ENCODE measurements around the gene BCL11A.

Gene BCL11A

DNA sequence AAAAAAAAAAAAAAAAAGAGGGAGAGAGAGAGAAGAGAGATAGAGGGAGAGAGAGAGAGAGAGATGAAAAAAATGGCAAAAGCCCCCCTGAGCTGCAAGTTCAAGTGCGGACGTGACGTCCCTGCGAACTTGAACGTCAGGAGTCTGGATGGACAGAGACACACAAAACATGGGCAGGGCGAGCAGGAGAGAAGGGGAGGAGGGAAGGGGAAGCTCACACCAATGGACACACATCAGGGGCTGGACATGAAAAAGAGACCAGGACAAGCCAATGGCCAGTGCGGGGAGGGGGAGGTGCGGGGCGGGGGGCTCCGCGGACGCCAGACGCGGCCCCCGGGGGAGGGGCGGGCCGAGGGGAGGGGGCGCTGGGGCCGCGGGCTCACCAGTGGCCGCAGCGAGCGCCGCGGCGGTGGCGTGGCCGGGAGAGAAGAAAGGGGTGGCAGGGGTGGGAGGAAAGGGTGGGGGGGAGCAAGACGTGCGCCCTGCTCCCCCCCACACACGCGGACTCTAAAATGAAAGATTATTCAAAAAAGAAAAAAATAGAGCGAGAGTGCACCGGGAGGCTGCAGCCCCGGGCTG, at the start of gene BCL11A:
Gene BCL11A (minus strand): TSS at position 160 of the 579 bp plus-strand sequence. CDS start 384 bp downstream, outside the sequence.
- DNase-seq (ENCODE audit: low spot score) = no peak

DNA sequence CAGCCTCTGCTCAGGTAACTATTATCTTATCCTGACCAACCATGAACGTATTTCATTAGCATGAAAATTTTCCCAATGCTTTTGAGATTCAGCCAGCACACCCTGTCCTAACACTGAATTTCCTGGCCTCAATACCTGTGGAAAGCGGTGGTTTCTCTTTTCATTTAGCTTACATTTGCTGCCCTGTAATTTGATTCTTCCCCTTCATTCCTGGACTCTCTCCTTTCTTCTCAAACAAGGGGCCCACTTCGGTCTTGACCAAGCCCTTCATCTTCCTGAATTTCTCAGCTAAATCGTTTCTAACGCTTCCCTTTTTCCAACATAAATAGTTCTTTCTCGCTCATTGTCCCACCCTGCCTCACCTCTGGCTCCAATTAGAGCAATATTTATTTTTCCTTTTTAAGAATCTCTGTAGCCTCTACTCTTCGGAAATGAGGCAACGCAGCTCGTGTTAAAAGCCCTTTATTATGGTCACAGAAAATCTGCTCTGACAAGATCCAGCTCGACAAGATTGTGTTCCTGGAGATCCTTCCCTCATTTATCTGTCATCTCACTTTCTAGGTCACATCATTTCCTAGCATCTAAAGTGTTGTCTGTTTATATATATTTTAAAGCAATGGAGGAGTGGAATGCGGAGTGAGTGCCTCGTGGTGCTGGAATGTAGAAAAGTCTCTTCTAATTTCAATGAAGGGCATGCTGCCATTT, 49.5 kb upstream of the BCL11A start:
- DNase-seq (ENCODE audit: low spot score) = no peak

DNA sequence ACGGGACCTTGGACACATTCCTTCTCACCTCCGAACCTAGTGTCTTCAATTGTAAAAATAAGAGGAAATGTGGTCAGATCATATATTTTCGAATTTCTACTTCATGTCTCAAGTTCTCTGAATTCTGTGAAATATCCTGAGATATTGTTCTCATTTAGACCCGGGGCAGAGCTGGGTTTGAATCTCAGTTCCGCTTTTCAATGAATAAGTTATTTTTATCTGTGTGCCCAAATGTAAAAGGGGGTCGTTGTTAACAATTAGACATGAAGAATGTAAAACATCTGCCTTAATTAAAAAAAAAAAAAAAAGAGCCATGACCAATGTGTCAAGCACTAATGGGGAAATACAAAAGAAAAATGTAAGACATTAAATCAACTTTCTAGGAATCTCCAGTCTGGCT, 48.9 kb upstream of the BCL11A start:
- no peak for DNase-seq (ENCODE audit: low spot score)

DNA sequence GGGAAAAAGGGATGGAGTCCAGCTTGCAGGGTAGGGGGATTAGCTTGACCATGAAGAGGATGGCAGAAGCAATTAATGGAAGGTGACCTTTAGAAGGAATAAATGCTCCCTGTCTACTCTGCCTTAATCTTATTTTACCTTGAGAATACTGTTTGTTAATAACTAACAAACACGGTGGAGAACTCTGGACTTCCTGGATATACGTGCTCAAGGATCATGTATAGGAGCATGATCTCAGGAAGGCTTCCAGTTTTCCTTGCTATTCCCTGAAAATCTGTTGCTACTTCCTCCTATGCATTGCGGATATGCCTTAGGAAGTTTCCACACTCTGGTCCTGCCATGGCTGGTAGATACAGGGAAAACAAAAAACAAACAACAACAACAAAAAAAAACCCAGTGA, 44.8 kb upstream of the BCL11A start:
- DNase-seq (ENCODE audit: low spot score) = no peak

DNA sequence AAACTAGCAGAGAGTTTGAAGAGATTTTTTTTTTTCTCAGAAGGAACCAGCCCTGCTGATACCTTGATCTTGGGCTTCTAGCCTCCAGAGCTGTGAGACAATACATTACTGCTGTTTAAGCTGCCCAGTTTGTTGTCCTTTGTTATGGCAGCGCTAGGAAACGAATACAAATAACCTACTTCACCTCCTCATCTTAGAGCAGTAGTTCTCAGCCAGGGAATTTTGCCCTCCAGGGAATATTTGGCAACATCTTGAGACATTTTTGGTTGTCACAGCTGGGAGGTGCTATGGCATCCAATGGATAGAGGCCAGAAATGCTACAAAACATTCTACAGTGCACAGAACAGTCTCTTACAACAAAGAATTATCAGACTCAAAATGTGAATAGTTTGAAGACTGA, 43.9 kb upstream of the BCL11A start:
- DNase-seq (ENCODE audit: low spot score) = no peak

DNA sequence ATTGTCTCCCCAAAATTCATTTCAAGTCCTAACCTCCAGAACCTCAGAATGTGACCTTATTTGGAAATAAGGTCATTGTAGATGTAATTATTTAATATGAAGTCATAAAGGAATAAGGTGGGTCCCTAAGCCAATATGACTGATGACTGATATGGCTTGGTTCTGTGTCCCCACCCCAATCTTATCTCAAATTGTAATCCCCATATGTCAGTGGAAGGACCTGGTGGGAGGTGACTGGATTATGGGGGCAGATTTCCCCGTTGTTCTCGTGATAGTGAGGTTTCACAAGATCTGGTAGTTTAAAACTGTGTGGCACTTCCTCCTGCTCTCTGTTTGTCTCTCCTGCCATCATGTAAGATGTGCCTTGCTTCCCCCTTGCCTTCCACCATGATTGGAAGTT, 43.0 kb upstream of the BCL11A start:
- no peak for DNase-seq (ENCODE audit: low spot score)

DNA sequence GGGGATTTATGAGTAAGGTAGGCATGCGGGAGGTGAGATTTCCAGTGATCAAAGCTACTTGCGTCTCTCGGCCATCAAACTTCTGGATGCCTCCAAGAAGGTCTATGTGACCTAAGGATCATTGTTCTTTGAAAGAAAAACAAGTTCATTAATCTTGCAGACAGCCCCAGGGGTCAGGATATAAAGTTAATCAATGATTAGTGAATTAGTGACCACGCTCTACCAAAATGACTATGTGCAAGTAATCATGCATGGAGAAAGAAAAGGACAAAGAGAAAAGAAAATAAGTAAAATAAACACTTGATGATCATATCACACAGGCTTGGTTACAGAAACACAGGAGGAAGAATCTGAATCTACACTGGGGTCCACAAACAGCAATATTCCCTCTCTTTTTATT, 42.5 kb upstream of the BCL11A start:
- DNase-seq (ENCODE audit: low spot score) = no peak

DNA sequence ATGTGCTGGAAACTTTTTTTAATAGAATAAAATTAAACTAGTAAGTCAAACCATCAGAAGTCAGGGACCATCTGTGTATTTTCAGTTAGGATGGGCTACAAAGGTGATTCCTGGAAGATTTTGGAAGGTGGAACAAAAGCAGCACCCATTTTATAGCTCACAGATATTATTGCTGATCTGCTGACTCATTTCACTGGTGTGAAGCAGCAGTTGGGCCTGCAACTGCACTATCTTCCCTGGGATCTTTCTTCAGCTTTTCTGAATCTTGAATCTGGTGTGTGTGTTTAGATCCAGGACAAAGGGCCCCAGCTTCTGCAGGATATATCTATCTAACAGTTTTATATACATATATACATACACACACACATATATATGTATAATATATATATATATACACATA, 35.6 kb upstream of the BCL11A start:
- no peak for DNase-seq (ENCODE audit: low spot score)

DNA sequence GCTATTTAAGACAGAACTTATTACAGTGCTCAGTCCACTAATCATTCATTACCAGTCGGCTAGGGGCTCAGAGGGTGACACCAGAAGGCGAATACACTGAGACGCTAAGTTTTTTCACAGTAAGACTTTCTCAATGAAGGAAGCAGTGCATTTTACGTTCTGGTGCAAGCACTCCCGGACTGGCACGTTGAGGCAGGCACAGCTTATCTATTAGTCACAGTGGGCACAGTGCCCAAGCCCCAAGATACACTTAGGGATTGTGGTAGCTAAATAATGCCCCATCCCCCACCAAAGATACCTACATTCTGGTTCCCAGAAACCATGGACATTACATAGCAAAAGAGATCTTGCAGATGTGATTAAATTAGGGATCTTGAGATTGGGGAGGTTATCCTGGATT, 32.6 kb upstream of the BCL11A start:
- DNase-seq (ENCODE audit: low spot score) = no peak

DNA sequence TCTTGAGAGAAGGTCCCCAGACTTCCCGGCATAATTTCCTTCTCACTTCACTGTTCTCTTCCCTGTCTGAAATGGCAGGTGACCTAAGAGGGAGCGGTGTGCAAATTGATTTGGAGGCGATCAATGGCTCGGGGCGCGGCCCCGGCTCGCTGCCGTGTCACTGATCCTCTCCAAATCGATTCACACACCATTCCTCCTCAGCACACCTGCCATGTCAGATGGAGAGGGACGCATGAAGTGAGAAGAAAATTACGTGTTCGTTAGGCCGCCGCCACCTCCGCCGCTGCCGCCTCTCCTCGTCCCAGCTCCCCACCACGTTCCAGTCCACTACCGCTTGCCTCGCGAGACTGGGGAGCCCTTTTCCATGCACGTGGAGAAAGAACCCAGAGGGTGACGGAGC, 31.8 kb upstream of the BCL11A start:
- no peak for DNase-seq (ENCODE audit: low spot score)

DNA sequence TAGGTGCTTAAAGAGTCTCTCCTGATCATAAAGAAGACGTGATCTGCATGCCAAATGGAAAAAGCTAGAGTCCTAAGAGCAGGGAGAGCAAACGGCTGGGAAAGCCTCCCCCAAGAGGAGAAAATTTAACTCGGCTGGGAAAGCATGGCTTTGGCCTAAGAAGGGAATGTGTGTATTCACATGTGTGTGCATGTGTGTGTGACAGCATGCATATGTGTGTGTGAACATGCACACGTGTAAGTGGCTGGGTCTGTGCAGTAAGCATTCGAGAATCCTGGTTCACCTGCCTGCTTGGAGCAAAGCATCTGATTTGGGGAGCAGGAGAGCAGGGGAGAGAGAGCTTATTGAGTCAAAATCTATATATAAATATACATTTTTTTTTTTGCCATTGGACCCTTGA, 30.1 kb upstream of the BCL11A start:
- no peak for DNase-seq (ENCODE audit: low spot score)

DNA sequence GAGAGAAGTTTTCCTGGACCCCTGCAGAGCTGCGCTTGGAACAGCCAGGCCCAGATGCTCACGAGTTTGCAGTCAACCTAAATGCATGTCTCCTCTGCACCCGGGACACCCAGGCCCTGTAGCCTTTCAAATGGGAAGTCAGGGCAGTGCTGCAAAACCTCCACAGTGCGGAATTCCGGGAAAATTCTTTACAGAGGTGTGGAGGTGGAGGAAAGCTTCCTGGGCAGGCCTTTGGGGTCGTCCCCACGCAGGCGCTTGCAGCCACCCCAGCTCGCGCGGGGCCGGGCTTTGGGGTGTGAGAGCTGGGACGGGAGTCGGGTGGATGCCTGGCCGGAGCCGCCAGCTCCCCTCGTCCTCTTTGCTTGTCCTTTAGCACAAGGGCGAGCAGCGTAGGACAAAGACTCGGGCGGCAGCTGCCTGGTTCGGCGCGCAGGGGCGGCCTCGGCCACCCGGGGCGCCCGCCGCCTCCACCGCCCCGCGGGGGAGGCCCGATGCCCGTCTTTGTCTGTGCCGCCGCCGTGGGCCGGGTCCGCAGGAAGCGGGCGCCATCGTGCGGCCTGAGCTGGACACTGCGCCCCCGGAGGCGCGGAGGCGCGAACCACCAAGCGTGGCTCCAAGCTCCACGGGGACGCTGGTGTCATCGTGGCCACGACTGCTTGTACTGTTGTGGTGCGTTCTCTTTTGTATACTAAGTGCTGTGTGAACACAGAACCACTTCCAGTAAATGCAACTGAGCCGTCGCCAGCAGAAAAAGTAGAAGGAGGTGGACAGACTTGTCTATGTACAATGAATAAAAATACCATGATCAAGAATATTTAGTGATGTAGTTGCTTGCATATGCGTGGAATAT, 28.2 kb upstream of the BCL11A start:
- DNase-seq (ENCODE audit: low spot score) = peak; percentile 90

DNA sequence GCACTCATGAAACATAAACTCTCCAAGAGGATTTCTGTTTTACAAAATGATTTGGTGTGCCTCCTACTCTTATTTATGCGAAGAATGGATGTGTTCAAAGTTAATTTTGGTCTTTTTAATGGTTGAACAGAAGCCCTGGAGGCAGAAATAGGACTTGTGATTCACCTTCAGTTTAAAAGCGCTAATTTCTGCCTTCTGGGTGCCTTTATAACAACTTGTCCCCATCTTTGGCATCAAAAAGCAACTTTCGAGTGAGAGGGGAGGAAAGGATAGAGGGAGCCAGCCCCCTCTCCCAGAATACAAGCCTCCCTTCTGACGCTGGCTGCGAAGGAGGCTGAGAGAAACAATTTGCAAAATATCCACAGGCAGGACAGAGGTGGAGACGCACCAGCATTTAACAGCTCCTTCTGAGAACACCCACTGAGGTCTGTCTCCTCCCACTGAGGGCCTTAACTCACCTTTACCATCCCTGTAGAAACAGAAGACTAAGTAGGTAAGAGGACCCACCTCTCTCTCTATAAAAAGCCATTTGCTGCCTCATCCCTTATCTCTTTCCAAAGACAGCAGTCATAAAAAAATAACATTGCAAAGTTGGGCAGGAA, 24.3 kb upstream of the BCL11A start:
- no peak for DNase-seq (ENCODE audit: low spot score)

DNA sequence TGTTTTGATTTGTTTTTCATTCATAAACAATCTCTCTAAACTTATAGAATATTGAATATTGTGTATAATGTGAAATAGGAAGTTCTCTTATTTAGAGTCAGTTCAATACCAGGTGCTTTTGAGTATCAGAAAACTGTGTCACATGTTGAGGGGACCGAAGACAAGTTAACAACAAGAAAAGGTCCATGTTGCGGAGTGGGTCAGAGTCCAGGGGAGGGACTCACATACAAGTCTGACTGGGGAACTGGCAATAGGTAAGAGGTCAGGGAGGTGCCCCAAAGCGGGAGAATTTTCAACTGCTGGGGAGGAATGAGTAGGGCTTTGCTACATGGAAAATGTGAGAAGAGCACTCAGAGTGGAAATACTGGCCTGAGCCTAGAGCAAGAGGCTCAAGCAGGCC, 19.8 kb upstream of the BCL11A start:
- no peak for DNase-seq (ENCODE audit: low spot score)

DNA sequence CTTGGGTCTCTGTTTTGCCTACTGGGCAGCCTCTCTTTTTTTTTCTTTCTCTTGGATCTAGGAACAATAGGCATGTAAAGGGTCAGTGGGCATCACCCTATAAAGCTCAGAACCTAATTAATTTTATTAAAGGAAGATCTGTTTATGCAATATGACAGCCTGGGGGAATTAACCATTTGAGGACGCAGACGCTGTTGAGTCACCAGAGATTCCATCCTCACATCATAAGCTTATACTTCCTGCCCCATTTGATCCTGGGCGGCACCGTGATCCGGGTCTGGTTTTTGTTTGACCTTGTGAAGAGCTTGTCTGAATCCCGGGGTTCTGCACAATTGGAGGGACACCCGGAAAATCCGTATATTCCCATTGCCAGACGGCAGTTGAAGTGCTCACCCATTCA, 16.8 kb upstream of the BCL11A start:
- no peak for DNase-seq (ENCODE audit: low spot score)

DNA sequence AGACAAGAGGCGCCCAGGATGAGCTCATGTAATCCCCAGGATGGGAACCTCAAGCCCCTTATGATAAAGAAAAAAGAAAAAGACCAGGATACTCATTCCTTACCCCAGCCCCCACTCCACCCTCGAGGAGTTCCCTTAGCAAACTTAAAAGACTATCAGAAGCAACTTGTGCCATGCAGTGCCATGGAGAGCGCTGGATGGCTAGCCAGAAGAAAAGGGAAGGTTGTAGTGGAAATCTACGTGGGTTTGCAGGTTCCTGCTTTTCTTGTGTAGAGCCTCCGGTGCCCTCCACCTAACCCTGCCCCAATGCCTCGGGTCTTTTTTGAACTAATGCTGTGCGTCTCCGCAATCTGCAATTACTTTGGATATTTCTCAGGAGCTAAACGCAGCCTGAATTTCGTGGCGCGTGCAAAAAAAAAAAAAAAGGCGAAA, 16.2 kb upstream of the BCL11A start:
- peak; percentile 28 for DNase-seq (ENCODE audit: low spot score)

DNA sequence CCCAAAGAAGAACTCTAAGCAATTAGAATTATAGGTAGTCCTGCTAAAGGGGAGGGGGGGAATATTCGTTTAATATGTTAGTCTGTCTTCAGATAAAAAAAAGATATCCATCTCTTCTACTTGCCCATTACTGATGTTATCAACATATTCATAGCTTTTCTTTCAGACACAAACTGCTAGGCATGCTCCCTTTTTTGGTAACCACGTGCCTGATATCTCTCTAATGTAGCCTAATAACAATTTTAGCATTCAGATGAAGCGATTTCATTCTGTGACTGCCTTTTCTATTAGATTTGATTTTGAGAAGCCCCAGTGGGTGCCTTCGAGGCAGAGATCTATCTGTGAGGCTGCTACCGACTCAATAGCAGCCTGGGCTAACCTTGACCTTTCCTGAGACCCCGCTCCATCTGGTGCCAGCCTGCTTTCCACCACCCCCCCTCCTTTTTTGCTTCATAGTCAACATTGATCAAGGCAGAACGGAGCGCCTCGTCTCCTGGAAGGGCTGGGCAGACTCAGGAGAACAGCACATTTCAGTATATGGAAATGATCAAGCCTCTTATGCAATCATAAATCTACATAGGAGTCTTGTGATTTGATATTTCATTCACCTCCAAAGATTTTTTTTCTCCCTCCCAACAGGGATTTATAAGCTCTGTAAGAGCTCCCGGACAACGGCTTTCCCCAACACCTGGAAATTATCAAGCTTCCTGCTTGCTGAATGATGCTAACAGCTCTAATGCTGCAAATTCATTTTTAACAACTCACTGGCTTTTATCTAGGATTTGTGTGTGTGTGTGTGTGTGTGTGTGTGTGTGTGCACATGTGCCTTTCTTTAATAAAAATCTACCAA, 14.7 kb upstream of the BCL11A start:
- DNase-seq (ENCODE audit: low spot score) = no peak

DNA sequence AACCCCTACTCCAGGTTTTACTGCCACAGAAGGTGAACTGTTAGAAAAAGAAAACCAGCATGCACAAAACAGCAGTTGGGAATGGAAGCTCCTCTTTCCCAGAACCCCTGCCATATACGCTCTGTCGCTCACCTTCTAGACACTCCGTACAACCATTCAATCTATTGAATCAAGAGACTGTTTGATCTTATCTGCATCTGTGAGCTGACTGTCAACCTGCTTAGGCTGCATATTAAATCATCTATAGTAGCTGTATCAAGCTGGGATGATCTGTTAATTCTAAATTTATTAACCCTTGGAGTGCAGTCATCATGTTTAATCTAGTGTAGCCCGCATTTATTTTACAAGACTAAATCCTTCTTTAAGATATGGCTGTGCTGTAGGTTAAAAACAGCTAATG, 13.6 kb upstream of the BCL11A start:
- DNase-seq (ENCODE audit: low spot score) = no peak

DNA sequence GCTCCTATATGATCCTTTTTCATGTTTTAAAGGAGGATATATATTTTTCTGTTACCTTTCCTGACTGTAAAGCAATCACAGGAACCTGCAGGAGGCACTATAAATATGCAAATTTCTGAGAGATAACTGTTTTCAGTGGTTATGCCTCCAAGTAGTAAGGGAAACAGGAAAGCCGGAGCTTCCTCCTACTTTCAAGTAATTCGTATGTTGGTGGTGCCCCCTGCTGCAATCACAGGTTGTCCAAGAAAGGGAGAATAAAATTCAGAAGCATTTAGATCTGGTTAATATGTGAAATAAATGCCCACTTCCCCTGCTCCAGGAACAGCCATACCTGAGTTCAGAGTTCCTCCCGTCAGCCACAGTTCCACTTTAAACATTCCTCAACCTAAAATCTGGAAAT, 12.0 kb upstream of the BCL11A start:
- peak; percentile 24 for DNase-seq (ENCODE audit: low spot score)

DNA sequence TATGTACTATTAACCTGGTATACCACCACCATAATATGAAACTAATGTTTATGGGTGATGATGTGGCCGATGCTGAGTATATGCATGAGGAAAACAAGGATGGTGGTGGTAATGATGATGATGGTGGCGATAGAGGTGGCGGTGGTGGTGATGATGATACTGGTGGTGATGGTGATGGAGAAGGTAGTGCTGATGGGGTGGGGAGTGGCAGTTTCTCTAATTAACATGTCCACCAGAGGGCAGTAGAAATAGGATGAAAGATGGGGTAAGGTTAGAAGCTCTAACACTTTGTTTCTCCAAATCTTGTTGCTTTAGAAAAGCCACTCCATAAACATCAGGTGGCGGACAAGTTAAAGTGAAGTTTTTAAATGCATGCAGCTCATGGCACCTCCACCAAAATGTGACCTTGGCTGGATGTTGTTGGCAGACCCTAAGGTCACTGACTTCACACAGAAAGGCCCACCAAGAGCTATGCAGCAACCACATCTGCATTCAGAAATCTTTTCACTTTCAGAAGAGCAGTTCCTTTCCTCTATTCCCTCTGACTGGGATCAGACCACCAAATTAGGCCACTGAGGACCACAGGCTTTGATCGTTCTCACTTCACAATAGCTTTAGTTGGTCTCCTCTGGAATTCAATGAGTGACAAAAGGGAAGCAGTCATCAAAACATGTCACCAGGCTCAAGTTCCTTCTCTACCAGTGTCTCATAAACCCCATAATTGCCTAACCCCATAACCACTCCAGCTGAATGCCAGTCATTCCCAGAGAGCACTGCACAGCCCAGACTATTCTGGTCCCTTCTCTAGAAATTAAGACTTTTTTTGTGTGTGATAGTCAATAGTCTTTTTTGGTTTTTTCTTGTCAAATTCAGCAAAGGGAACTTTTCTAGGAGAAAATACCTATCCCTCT, 7.5 kb upstream of the BCL11A start:
- DNase-seq (ENCODE audit: low spot score) = peak; percentile 57

DNA sequence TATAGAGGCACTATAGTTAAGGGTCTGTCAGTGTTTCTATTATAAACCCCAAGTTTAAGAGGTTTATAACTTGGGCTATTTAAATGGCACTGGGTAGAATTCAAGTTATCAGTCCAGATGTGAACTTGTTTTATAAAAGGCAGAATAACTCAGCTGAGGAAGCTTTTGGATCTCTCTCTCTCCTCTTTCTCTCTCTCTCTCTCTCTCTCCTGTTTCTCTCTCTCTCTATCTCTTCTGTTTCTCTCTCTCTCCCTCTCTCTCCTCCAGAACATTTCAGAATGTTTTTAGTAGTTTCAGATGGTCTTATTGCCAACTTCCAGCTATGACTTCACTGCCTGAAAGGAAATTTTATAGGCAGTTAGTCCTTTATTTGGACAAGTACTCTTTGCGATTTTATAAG, 6.4 kb upstream of the BCL11A start:
- no peak for DNase-seq (ENCODE audit: low spot score)

All from germinal center (tissue), 1 donor.